GM21381 (cell line): Measurements from ENCODE around the gene HYAL2.
A peak's percentile ranks its signal among the peaks of the same experiment; 100 is the strongest.
"Not testable (repeated sequence)": the region's sequence is repeated elsewhere in the genome, so short reads cannot be mapped to it uniquely, and the experiment has no call there.

Experiments
- ATAC-seq: cut with Tn5 transposase; IDR thresholded peaks from one replicate; pipeline ENCODE4 v1.9.1; 2021; ENCODE audit warnings: mild to moderate bottlenecking, moderate library complexity; ENCODE audit not compliant: unreplicated experiment

HYAL2 gene

GRCh38 chr3:50294089-50294488, 28.5 kb downstream of the HYAL2 start:
- no peak for ATAC-seq

DNA sequence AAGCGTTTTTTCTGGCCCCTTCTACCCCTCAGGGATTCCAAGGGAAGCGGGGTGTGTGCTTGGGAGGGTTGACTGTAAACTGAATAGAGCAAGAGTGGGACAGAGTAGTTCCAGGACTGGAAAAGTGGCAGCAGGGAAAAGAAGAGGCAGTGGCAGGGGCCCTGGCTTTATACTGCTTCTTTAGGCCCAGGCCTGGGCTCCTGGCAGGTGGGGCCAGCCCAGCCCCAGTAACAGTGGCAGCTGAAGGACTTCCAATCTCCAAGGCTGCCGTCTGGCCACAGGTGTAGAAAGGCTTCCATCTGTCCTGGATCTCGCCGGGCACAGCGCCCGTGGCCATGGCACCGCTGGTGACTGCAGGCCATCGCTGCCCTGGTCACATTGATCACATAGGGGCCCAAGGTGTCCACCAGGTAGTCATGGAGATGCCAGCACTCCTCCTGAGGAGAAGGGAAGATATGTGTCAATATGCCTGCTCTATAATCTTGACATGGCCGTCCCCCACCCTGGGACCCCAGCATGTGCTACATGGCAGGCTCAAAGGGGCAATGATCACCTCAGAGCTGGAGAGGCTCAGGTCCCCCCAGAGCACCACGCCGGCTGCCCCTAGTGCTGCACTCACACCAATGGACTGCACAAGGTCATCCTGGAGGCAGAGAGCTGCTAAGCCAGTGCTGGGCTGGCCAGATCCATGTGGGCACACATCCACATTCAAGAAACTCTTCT, 29.3 kb downstream of the HYAL2 start:
- ATAC-seq = no peak

DNA sequence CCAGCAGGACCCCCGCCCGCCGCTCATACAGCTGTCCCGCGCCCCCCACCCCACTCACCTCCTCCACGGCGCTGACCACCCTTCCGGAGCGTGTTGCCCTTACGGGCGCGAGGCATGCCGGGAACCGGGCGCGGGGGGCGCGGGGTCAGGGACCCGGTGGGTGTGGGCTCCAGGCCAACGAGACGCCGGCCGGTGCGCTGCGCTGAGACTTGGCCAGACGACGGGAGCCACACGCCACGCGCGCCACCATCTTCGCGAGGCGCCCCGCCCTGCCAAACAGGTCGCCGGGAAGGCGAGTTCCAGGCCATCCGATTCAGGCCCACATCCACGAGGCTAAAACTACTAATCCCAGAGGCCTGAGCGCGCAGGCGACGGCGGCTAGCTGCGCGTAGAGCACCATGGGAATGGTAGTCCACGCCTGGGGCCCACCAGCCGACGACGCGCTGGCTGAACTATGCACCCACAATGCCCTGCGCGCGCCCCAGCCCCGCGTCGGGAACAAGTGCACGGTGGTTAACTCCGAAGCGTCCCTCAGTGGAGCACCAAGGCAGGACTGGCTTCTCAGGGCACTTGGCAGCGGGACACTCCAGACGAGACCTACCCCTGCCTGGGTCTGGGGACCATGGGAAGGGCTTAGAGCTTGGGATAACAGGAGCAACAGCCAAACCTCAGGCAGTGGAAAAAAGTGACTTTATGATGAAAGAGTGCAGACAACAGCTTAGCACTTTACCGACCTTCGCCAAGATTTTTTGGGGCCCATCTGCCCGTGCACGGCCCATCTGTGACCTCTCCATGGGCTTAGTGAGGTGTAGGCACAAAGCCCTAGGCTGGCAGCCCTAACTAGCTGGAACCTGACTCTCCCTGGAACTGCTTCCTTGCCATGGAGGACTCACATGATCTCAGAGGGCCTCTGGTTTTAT, 30.1 kb downstream of the HYAL2 start, which contains the start of gene IFRD2:
Gene IFRD2 (minus strand): TSS at position 271 of the 920 bp plus-strand sequence. CDS start 155 bp downstream, at position 116.
- ATAC-seq = peak; percentile 92

GRCh38 chr3:50290161-50290641, 32.3 kb downstream of the HYAL2 start:
- ATAC-seq = no peak

DNA sequence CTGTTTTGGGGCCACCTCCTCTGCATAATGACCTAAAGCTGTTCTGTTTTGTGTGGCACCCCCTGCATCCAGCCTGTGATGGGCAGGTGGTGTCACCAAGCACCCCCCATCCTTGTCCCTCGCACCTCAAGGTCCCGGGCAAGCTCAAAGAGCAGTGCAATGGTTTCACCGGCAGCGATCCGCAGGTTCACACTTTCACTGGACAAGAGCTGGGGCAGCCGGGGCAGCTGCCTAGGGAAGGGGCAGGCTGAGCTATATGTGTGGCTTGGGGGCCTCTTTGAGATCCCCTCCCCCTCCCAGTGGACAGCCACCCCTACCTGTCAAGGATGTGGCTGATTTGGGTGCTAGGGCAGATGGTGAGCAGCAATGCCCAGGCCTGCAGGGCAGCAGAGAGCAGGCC, 33.4 kb downstream of the HYAL2 start:
- no peak for ATAC-seq

- ATAC-seq = no peak
Measured at GRCh38 chr3:50288387-50289007, 34.0 kb downstream of the HYAL2 start.

DNA sequence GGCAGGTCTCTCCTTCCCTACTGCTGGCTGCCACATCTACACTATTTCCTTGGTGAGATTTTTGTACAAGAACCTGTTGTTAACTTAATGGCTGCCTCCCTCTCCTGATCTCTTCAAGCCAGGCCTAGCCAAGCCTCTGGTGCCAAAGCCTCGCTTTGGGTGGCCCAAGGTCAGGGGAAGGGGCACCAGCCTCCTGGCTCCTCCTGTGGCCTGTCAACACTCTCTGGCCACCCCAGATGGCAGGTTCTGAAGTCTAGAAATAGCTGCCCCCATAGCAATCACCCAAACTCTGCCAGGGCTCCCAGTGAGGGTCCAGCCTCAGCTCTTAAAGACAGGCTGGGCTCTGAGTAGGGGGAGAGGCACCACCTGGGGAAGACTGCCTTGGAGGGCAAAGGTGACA, 35.3 kb downstream of the HYAL2 start:
- ATAC-seq = no peak

- no peak for ATAC-seq
Measured at GRCh38 chr3:50286322-50287227, 36.0 kb downstream of the HYAL2 start.

DNA sequence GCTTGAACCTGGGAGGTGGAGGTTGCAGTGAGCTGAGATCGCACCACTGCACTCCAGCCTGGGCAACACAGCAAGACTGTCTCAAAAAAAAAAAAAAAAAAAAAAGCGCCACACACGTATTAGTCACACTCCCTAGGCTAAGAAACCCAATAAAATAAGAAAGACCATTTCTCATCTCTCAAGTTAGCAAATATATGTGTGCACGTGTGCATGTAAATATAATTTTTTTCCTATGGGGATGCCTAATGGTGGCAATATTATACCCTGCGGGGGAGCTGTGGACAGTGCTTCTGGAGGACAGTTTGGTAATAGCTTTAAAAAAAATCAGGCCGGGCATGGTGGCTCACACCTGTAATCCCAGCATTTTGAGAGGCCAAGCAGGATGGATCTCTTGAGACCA, 38.4 kb downstream of the HYAL2 start:
- not testable (repeated sequence) for ATAC-seq

- no peak for ATAC-seq
Measured at GRCh38 chr3:50279255-50280016, 43.1 kb downstream of the HYAL2 start.

GRCh38 chr3:50278880-50279224, 43.7 kb downstream of the HYAL2 start, which contains the start of gene LSMEM2:
TSS of gene LSMEM2 (plus strand) at chr3:50279087. CDS start at chr3:50279114, 27 bp downstream.
- ATAC-seq = no peak

DNA sequence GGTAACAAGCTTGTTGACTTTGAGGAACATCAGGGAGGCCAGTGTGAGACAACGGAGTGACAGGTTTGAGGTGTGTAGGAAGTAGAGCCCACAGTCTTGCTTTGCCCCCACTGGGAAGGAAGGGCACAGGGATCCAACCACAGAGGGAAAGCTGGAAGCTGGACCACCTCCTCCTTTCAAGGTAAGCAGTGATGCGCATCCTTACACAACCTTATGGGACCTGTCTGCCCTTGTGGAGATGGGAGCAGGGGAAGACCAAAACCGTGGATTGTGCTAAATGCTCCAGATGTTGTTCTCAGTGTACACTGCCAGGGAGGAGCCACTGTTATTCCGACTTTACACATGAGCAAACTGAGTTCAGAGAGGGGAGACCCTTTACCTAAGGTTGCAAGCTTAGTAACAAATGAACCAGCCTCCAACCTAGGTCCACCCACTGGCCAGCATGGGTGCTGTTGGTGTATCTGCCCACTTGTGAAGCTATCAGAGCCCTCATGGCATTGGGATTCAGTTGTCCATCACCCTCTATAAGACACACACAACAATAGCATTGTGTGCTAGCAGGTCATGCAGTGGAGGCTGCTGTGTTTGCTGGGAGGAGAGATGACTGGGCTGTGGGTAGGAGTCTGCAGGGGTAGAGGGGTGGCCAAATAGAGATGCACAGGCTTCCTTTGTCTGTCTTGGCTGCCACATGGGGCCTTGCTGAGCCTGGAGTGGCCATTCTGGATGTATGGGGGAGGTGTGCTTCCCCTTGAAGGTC, 44.2 kb downstream of the HYAL2 start:
- no peak for ATAC-seq

GRCh38 chr3:50276762-50277101, 45.8 kb downstream of the HYAL2 start:
- no peak for ATAC-seq

- ATAC-seq = no peak
Measured at GRCh38 chr3:50275996-50276761, 46.4 kb downstream of the HYAL2 start.

DNA sequence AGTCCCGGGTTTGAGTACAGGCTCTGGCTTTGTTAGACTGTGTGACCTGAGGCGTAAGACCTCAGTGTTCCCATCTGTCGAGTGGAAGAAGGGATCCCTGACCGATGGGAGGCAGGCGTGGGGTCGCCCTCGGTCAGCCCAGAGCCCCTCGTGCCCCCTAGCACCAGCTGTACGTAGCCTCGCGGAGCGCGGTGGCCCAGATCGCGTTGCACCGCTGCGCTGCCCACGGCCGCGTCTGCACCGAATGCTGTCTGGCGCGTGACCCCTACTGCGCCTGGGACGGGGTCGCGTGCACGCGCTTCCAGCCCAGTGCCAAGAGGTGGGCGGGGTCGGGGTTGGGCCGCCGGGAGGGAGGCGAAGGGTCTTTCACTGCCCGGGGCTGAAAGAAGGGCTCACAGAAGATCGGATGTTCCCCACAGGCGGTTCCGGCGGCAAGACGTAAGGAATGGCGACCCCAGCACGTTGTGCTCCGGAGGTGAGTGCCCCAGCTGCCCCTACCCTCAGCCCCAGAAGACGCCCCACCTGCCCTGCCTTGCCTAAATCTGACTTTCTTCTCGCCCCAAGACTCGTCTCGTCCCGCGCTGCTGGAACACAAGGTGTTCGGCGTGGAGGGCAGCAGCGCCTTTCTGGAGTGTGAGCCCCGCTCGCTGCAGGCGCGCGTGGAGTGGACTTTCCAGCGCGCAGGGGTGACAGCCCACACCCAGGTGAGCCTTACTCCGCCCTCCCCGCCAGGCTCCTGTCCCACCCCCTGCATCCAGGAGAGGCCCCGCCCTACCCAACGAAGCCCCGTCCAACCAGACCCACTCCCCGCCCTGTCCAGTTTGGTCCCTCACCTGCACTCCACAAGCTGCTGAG, 47.2 kb downstream of the HYAL2 start:
- ATAC-seq = no peak

GRCh38 chr3:50274371-50275104, 48.0 kb downstream of the HYAL2 start:
- no peak for ATAC-seq

- no peak for ATAC-seq
Measured at GRCh38 chr3:50273689-50274065, 48.9 kb downstream of the HYAL2 start.
